RWPE1 (cell line): ENCODE measurements around the gene CASTOR1.

ENCODE experiments used
- CTCF ChIA-PET: fragments of 350-600 bp; sonication (Branson Sonifier 250); formaldehyde crosslinking; extraction: SDS; loops from one replicate; lab custom pipeline; 2021; lab: Yijun Ruan, JAX
- POLR2A ChIA-PET: fragments of 400-600 bp; formaldehyde crosslinking; extraction: SDS; loops from one replicate; lab custom pipeline; 2020; ENCODE audit warnings: antibody characterized with exemption; ENCODE audit not compliant: low non-redundant PET; lab: Yijun Ruan, JAX
- DNase-seq: peaks from one replicate; pipeline ENCODE4 v3.0.0; 2012; ENCODE audit warnings: low spot score
- H3K27ac ChIP-seq: fragments of 450-650 bp; 2 replicates; pipeline ENCODE4 v1.5.1; 2017
- TF ChIP-seq, protein P1 (sequence below): fragments of 450-650 bp; conservative IDR thresholded peaks from 2 replicates; pipeline ENCODE4 v1.5.1; 2017; ENCODE audit warnings: low read depth, mild to moderate bottlenecking

CASTOR1 gene

GRCh38 chr22:30266445-30267381 is 22.6 kb downstream of the CASTOR1 start, which contains the start of gene OSM:
OSM (minus strand) TSS chr22:30266851; CDS start chr22:30266799, 52 bp downstream.
- DNase-seq: no peak
- POLR2A ChIA-PET: no interaction called here

DNA sequence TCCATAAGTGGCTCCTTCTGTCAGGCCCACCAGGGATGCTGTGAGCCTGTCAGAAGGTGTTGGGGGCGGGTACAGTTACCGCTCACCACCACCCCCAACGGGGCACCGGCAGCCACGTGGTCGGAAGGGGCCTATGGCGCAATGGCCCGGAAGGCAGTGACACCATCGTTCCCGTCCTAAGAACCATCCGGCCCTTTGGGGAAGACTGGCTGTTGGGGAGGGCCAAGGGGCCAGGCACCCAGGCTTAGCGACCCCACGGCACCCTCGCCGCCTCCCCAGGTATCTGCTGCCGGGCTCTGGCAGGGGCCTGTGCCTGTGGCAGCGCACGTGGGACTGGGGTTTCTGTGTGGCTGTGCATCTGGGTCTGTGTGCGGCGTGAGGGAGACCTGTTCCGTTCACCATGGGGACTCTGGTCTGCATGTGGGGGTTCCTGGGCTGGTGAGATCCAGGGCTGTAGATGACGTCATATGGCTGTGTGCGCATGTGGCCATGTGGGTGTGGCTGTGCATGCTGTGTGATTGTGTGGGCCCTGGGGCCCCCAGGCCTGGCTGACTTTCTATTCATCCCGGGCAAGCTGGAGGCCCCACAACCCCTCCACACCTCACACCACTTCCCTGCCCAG is 23.4 kb downstream of the CASTOR1 start:
- ChIA-PET POLR2A (no interaction called here), CTCF (interaction anchor here (1.8 kb wide), 1 partner anchor 10 kb away, joined by 5 read pairs; no protein-coding TSS in a partner anchor)
- TF ChIP-seq, protein P1, sequence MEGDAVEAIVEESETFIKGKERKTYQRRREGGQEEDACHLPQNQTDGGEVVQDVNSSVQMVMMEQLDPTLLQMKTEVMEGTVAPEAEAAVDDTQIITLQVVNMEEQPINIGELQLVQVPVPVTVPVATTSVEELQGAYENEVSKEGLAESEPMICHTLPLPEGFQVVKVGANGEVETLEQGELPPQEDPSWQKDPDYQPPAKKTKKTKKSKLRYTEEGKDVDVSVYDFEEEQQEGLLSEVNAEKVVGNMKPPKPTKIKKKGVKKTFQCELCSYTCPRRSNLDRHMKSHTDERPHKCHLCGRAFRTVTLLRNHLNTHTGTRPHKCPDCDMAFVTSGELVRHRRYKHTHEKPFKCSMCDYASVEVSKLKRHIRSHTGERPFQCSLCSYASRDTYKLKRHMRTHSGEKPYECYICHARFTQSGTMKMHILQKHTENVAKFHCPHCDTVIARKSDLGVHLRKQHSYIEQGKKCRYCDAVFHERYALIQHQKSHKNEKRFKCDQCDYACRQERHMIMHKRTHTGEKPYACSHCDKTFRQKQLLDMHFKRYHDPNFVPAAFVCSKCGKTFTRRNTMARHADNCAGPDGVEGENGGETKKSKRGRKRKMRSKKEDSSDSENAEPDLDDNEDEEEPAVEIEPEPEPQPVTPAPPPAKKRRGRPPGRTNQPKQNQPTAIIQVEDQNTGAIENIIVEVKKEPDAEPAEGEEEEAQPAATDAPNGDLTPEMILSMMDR: no peak
- no peak overlapping the region; the same call in 1 of the 2 replicates for H3K27ac ChIP-seq
- DNase-seq: no peak

More at GRCh38 chr22:30266445-30267381, 22.6 kb downstream of the CASTOR1 start, which contains the start of gene OSM:
- CTCF ChIA-PET: interaction anchor here (1.8 kb wide), 1 partner anchor 11 kb away, joined by 5 read pairs; no protein-coding TSS in a partner anchor
- H3K27ac ChIP-seq: no peak within 1 kb of the TSS; the same call in 1 of the 2 replicates
- TF ChIP-seq, protein P1: no peak

GRCh38 chr22:30265131-30265720 is 24.1 kb downstream of the CASTOR1 start:
- TF ChIP-seq, protein P1: no peak
- POLR2A ChIA-PET: no interaction called here
- no peak overlapping the region; the same call in 1 of the 2 replicates for H3K27ac ChIP-seq
- no peak for DNase-seq
- CTCF ChIA-PET: interaction anchor here (1.8 kb wide), 1 partner anchor 9 kb away, joined by 5 read pairs; no protein-coding TSS in a partner anchor

DNA sequence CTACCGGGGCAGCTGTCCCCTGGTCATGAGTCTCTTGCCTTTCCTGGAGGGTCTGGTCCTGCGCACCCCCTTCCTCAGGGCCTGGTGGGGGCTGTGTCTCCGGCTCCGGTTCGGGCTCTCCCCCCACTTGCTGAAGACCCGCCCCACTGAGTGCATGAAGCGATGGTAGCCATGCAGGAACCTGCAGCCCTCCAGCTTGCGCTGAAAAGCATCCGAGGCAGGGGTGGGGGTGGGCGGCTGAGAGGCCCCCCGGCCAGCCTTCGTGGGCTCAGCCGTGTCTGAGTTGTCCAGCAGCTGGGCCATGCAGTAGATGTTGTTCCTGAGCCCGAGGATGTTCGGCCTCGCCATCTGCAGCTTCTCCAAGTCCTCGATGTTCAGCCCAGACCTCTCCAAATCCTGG is 25.4 kb downstream of the CASTOR1 start:
- H3K27ac ChIP-seq: no peak overlapping the region
- DNase-seq: no peak
- ChIA-PET CTCF (interaction anchor here (0.7 to 1.6 kb wide), 5 partner anchors 12 to 106 kb away, joined by 3 to 6 read pairs (median 3); no protein-coding TSS in a partner anchor), POLR2A (no interaction called here)
- TF ChIP-seq, protein P1: no peak

DNA sequence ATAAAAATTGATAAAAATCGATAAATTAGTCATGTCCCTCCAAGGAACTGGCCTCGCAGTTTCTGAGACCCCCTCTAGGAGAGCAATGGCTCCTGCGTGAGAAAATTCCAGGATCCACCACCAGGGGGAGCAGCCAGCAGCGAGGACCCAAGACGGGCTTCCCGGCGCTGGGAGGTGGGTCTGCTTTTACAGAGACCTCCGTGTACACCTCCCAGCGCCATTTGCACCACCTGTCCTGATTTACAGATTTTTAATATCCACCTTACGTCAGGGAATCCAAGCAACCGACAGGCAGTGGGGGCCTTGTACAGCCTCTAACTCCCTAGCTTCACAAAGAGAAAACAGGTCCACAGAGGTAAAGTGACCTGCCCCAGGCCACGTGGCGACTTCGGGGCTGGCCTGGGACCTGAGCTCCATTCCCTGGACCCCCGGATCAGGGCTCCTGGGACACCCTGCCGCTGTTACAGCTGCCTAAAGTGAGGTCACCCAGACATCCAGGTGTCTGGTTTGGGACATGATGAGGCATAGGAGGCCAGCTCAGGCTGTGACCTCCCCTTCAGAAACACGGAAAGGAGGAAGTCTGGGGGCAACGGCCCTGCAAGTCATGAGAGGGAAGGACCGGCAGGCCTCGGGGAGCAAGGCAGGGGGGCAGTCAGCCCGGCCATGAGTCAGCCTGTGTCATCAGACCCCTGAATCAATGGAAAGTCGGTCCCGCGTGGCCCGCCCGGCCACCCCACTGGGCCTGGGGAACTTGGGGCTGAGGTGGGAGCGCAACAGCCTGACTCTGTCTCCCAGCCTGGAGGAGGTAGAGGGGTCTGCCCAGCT is 26.2 kb downstream of the CASTOR1 start:
- CTCF ChIA-PET: interaction anchor here (0.6 to 1.6 kb wide), 12 partner anchors 13 to 561 kb away, joined by 3 to 6 read pairs (median 3); partner anchors contain the start of genes CASTOR1 and RNF215
- H3K27ac ChIP-seq: no peak overlapping the region
- DNase-seq: peak; percentile 50
- POLR2A ChIA-PET: no interaction called here
- TF ChIP-seq, protein P1: peak; percentile 96
